K562 (cell line): ENCODE measurements around the gene CAPZB. TPM values are rescaled to one million over a fixed set of nuclear protein-coding genes. Genes with fewer than 3 reads are reported as not detected.
A peak's percentile ranks its signal among the peaks of the same experiment; 100 is the strongest.

Source experiments
- FOSL1 ChIP-seq: fragments of 200-800 bp; sonication (Bioruptor generic); conservative IDR thresholded peaks from 2 replicates; pipeline ENCODE4 v1.6.1; 2016; ENCODE audit warnings: missing genetic modification characterization, missing compliant biosample characterization
- JUND ChIP-seq, 2 experiments: IDR thresholded peaks; 2 replicates in 1 of 2; 3 replicates in 1 of 2; pipeline ENCODE4 v1.6.1; 2011; ENCODE audit warnings: borderline replicate concordance in 2 of 2, low read depth in 2 of 2, low read length in 2 of 2, improper control_type of control experiment in 1 of 2, missing biosample characterization in 1 of 2, missing genetic modification characterization in 1 of 2, missing genetic modification reagents in 1 of 2
- POU5F1 ChIP-seq: fragments of 150-350 bp; IDR thresholded peaks from 2 replicates; pipeline ENCODE4 v1.6.1; 2014; ENCODE audit warnings: borderline replicate concordance, low read length, low read depth, mild to moderate bottlenecking; ENCODE audit not compliant: partially characterized antibody
- RBM34 ChIP-seq: fragments of 200-400 bp; formaldehyde crosslinking; IDR thresholded peaks from 2 replicates; pipeline ENCODE4 v1.6.1; 2018; ENCODE audit warnings: low read length, borderline replicate concordance; ENCODE audit not compliant: insufficient read depth
- SMAD1 ChIP-seq: fragments of 150-350 bp; IDR thresholded peaks from 2 replicates; pipeline ENCODE4 v1.6.1; 2014; ENCODE audit warnings: low read length, low read depth; ENCODE audit not compliant: partially characterized antibody
- TAF7 ChIP-seq: fragments of 450-650 bp; IDR thresholded peaks from 2 replicates; pipeline ENCODE4 v1.6.1; 2016; ENCODE audit warnings: missing genetic modification characterization, missing compliant biosample characterization
- ZBTB11 ChIP-seq, 3 experiments: fragments of 200-800 bp in 1 of 3; fragments of 250-450 bp in 1 of 3; fragments of 450-650 bp in 1 of 3; sonication (Bioruptor Pico) in 1 of 3; sonication (Bioruptor generic) in 1 of 3; formaldehyde crosslinking in 1 of 3; IDR thresholded peaks; 2 replicates each; pipeline versions ENCODE4 v1.6.1 to v1.8.0; 2016 to 2022; ENCODE audit warnings: mild to moderate bottlenecking in 2 of 3, missing genetic modification characterization in 2 of 3, missing compliant biosample characterization in 1 of 3, moderate library complexity in 1 of 3
- ZC3H8 ChIP-seq: fragments of 450-650 bp; IDR thresholded peaks from 2 replicates; pipeline ENCODE4 v1.6.1; 2017
- ZNF263 ChIP-seq: sonication (generic); formaldehyde crosslinking; IDR thresholded peaks from 2 replicates; pipeline ENCODE4 v1.8.0; 2022; ENCODE audit warnings: mild to moderate bottlenecking, missing genetic modification reagents, borderline replicate concordance
- polyA plus RNA-seq, 8 experiments: library from polyadenylated mRNA; depleted of rRNA in 4 of 8; stranded (reverse) in 5 of 8; unstranded in 3 of 8; fragments of >200 nt; fragmentation: Nextera tagmentation in 2 of 8; fragmentation: Illumina TruSeq in 1 of 8; extraction: Ambion mirVana in 2 of 8; extraction: Trizol in 1 of 8; gene quantifications; 2 replicates each; pipeline versions ENCODE4 v1.2.1 to v1.2.3, GENCODE V29; 2011 to 2014; ENCODE audit warnings: inconsistent platforms in 1 of 8, missing spikeins in 1 of 8
- total RNA-seq, 7 experiments: library from RNA; depleted of rRNA in 6 of 7; stranded (reverse); fragments of >200 nt in 6 of 7; fragmentation: Illumina TruSeq in 2 of 7; extraction: Trizol in 2 of 7; gene quantifications; 2 replicates each; pipeline versions ENCODE4 v1.2.1 to v1.2.3, GENCODE V29; 2011 to 2021; ENCODE audit warnings: low replicate concordance in 1 of 7
- TF ChIP-seq, protein P1 (sequence below): sonication (generic); formaldehyde crosslinking; IDR thresholded peaks from 2 replicates; pipeline ENCODE4 v1.8.0; 2022; ENCODE audit warnings: missing genetic modification reagents, mild to moderate bottlenecking, borderline replicate concordance
- TF ChIP-seq, protein P2 (sequence below): fragments of 200-800 bp; sonication (Bioruptor generic); IDR thresholded peaks from 2 replicates; pipeline ENCODE4 v1.6.1; 2016; ENCODE audit warnings: missing genetic modification characterization, missing compliant biosample characterization
- TF ChIP-seq, protein P3 (sequence below), 2 experiments: fragments of 450-650 bp; conservative IDR thresholded peaks; 2 replicates each; pipeline ENCODE4 v1.6.1; 2017; ENCODE audit warnings: mild to moderate bottlenecking in 2 of 2, moderate library complexity in 2 of 2

Gene CAPZB
- total and polyA plus RNA-seq, 9 of the 15 experiments (the other 6 are each of a cell fraction or from before 2014, with no cell fraction given) = 57.6 to 297 (median 125) TPM

DNA sequence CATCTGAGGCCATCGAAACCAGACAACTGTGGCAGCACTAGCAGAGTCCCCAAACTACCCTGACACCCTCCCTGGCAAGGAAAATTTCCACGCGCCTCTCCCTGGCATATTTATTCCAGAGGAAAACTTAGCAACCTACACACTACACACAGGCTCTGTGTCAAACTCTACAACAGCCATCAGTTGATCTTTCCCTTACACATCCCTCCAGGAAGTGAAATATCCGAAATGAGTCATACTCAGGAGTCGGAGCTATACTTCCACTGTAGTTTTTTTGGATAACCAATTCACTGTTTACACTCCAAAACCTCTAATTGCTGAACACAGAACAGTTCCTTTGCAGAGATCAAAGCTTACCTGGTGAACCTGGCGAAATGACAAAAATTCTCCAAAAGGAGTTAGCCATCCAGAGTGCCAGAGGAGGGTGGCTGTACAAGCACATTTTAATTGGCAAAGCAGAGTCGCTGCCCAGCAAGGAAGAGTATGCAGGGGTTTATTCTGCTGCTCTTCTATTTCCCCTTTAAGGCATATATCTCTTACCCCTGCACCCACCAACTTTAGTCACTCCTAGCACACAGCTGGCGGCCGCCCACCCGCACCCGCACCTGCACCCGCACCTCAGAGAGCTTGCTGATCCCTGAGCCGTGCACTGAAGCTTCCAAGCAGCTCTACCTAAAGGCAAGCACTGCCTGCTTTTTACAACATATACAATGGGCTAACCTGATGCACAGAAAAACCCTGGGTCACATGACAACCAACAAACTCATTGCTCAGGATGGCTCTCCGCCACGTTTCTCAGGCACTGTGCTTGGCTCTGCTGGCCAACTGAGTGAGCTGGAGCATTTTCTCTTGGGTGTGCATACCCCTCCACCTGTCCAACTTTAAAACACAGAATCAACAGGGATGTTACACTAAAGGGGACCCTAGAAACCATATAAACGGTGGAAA, 54.9 kb downstream of the CAPZB start (continued):
- no peak for TF ChIP-seq ZBTB11 (CRISPR knock-in tag; IDR thresholded peaks at IDR 0.05)
- no peak for TF ChIP-seq ZC3H8
- TF ChIP-seq, protein P1, sequence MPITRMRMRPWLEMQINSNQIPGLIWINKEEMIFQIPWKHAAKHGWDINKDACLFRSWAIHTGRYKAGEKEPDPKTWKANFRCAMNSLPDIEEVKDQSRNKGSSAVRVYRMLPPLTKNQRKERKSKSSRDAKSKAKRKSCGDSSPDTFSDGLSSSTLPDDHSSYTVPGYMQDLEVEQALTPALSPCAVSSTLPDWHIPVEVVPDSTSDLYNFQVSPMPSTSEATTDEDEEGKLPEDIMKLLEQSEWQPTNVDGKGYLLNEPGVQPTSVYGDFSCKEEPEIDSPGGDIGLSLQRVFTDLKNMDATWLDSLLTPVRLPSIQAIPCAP (CRISPR knock-in tag) = no peak
- TF ChIP-seq ZNF263 = no peak
- TF ChIP-seq SMAD1 = no peak
- TF ChIP-seq, protein P2, sequence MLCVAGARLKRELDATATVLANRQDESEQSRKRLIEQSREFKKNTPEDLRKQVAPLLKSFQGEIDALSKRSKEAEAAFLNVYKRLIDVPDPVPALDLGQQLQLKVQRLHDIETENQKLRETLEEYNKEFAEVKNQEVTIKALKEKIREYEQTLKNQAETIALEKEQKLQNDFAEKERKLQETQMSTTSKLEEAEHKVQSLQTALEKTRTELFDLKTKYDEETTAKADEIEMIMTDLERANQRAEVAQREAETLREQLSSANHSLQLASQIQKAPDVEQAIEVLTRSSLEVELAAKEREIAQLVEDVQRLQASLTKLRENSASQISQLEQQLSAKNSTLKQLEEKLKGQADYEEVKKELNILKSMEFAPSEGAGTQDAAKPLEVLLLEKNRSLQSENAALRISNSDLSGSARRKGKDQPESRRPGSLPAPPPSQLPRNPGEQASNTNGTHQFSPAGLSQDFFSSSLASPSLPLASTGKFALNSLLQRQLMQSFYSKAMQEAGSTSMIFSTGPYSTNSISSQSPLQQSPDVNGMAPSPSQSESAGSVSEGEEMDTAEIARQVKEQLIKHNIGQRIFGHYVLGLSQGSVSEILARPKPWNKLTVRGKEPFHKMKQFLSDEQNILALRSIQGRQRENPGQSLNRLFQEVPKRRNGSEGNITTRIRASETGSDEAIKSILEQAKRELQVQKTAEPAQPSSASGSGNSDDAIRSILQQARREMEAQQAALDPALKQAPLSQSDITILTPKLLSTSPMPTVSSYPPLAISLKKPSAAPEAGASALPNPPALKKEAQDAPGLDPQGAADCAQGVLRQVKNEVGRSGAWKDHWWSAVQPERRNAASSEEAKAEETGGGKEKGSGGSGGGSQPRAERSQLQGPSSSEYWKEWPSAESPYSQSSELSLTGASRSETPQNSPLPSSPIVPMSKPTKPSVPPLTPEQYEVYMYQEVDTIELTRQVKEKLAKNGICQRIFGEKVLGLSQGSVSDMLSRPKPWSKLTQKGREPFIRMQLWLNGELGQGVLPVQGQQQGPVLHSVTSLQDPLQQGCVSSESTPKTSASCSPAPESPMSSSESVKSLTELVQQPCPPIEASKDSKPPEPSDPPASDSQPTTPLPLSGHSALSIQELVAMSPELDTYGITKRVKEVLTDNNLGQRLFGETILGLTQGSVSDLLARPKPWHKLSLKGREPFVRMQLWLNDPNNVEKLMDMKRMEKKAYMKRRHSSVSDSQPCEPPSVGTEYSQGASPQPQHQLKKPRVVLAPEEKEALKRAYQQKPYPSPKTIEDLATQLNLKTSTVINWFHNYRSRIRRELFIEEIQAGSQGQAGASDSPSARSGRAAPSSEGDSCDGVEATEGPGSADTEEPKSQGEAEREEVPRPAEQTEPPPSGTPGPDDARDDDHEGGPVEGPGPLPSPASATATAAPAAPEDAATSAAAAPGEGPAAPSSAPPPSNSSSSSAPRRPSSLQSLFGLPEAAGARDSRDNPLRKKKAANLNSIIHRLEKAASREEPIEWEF (CRISPR knock-in tag) = no peak
- no peak for TF ChIP-seq POU5F1
- TF ChIP-seq, protein P3, sequence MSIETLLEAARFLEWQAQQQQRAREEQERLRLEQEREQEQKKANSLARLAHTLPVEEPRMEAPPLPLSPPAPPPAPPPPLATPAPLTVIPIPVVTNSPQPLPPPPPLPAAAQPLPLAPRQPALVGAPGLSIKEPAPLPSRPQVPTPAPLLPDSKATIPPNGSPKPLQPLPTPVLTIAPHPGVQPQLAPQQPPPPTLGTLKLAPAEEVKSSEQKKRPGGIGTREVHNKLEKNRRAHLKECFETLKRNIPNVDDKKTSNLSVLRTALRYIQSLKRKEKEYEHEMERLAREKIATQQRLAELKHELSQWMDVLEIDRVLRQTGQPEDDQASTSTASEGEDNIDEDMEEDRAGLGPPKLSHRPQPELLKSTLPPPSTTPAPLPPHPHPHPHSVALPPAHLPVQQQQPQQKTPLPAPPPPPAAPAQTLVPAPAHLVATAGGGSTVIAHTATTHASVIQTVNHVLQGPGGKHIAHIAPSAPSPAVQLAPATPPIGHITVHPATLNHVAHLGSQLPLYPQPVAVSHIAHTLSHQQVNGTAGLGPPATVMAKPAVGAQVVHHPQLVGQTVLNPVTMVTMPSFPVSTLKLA (conservative IDR thresholded peaks at IDR 0.05) = no peak
- TF ChIP-seq RBM34 = no peak
- TF ChIP-seq FOSL1 (tag) = peak; percentile 74
- TF ChIP-seq JUND (IDR thresholded peaks at IDR 0.05; ENCODE audit: borderline replicate concordance, low read depth, low read length) = peak; percentile 66; the same call in 1 of the 2 replicates
- TF ChIP-seq JUND (tag; IDR thresholded peaks at IDR 0.05; ENCODE audit: borderline replicate concordance, low read depth, low read length) = peak; percentile 36; the same call in 1 of the 3 replicates
- TF ChIP-seq TAF7 (tag) = no peak
